Thoracic aorta (tissue), 2 donors: ENCODE measurements around the gene HOTAIR. TPM values are rescaled to one million over a fixed set of nuclear protein-coding genes. Genes with fewer than 3 reads are reported as not detected.
A peak's percentile ranks its signal among the peaks of the same experiment; 100 is the strongest.

Experiments used
- ATAC-seq: fragments of 150-250 bp; one replicate; pipeline ENCODE4 v1.8.0; 2017; ENCODE audit warnings: low read depth; ENCODE audit not compliant: insufficient number of reproducible peaks, low FRiP score
- DNase-seq: peaks from one replicate; pipeline ENCODE4 v3.0.0-alpha.2; 2020; ENCODE audit warnings: low spot score
- H3K27ac ChIP-seq, 2 donors: fragments of 200-600 bp; sonication (generic); 1 replicate in 1 of 2; 2 replicates in 1 of 2; pipeline ENCODE4 v1.5.1; 2016; ENCODE audit warnings: mild to moderate bottlenecking in 2 of 2, moderate library complexity in 2 of 2
- H3K27me3 ChIP-seq: fragments of 200-600 bp; sonication (generic); replicated peaks from 2 replicates; pipeline ENCODE4 v1.6.0; 2016; ENCODE audit warnings: mild to moderate bottlenecking; ENCODE audit not compliant: insufficient read depth
- H3K36me3 ChIP-seq: fragments of 200-600 bp; sonication (generic); one replicate; pipeline ENCODE4 v1.5.1; 2016
- H3K4me1 ChIP-seq, 2 donors: fragments of 200-600 bp; sonication (generic); 1 replicate in 1 of 2; 2 replicates in 1 of 2; pipeline versions ENCODE4 v1.5.1 to v1.6.0; 2016; ENCODE audit warnings: low read depth in 2 of 2, mild to moderate bottlenecking in 1 of 2; ENCODE audit not compliant: control insufficient read depth in 1 of 2
- H3K4me3 ChIP-seq: fragments of 200-600 bp; sonication (generic); 2 replicates; pipeline ENCODE4 v1.5.1; 2016; ENCODE audit warnings: mild to moderate bottlenecking
- H3K9me3 ChIP-seq: fragments of 200-600 bp; sonication (generic); 2 replicates; pipeline ENCODE4 v1.5.1; 2016
- CTCF ChIP-seq: fragments of 200-600 bp; sonication (generic); IDR thresholded peaks from one replicate; pipeline ENCODE4 v1.5.1; 2019; ENCODE audit warnings: antibody characterized with exemption
- total RNA-seq, 2 donors: library from RNA; depleted of rRNA; stranded (reverse); fragments of >200 nt; gene quantifications; one replicate each; pipeline versions ENCODE4 v1.1.0 to v1.2.3, GENCODE V29; 2016

Gene HOTAIR
- total RNA-seq, 2 donors from 2014 or later: not detected

DNA sequence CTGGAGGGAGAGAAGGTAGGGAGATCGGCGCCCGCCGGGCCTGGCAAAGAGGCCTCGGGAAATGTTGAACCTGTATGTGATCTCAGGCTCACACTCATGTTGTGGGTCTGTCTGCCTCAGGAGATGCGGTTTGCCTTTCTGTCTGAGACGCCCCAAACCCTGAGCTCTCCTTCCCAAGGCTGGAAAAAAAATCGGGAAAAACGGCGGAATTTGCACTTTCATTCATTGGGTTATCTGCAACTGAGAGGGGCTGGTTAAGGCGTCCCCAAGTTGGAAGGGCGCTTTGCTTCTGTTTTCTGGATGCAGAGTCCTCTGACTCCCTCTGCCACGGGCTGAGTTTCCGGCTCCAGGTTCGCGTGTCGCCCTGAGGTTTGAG lies 20.2 kb upstream of the HOTAIR start:
- no peak overlapping the region for H3K27ac ChIP-seq
- H3K36me3 ChIP-seq: no peaks in the 10 kb centered on the region
- H3K4me1 ChIP-seq: peaks cover 20 to 32% of the 10 kb centered on the region in 2 donors
- ATAC-seq: no peak
- peaks cover 50% of the 10 kb centered on the region for H3K27me3 ChIP-seq
- DNase-seq: no peak
- TF ChIP-seq CTCF: no peak
- peak overlapping the region; percentile 66 for H3K4me3 ChIP-seq
- no peaks in the 10 kb centered on the region for H3K9me3 ChIP-seq

GRCh38 chr12:53994264-53995001 lies 19.7 kb upstream of the HOTAIR start:
- DNase-seq (no peak), ATAC-seq (no peak)
- Histone ChIP-seq H3K27ac (no peak overlapping the region), H3K9me3 (no peaks in the 10 kb centered on the region), H3K4me3 (peak overlapping the region; percentile 66), H3K27me3 (peaks cover 50% of the 10 kb centered on the region), H3K4me1 (peaks cover 15 to 28% of the 10 kb centered on the region in 2 donors), H3K36me3 (no peaks in the 10 kb centered on the region)
- TF ChIP-seq CTCF: no peak

DNA sequence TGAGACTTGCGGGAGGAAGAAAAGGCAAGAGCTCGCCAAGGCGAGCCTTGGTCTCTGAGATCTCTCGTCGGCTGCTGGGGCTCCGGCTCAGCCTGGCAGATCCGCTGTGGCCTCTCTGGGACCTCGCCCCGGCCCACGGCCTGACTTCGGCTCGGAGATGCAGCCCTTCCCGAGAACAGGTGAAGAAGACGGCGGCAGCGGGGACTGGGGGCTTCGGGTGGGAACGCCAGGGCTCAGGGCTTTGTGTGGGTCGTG lies 19.2 kb upstream of the HOTAIR start:
- peaks cover 55% of the 10 kb centered on the region for H3K27me3 ChIP-seq

GRCh38 chr12:53993162-53994008 lies 18.6 kb upstream of the HOTAIR start:
- Histone ChIP-seq H3K4me1 (peaks cover 15 to 33% of the 10 kb centered on the region in 2 donors), H3K27me3 (peaks cover 60% of the 10 kb centered on the region), H3K36me3 (no peaks in the 10 kb centered on the region), H3K9me3 (no peaks in the 10 kb centered on the region), H3K4me3 (no peak overlapping the region), H3K27ac (no peak overlapping the region)
- DNase-seq (no peak), ATAC-seq (no peak)
- TF ChIP-seq CTCF: no peak

More for the DNA sequence above, 19.2 kb upstream of the HOTAIR start:
- Histone ChIP-seq H3K9me3 (no peaks in the 10 kb centered on the region), H3K4me1 (peaks cover 15 to 33% of the 10 kb centered on the region in 2 donors), H3K27ac (no peak overlapping the region), H3K36me3 (no peaks in the 10 kb centered on the region), H3K4me3 (no peak overlapping the region)
- no peak for DNase-seq
- ATAC-seq: no peak
- no peak for TF ChIP-seq CTCF

DNA sequence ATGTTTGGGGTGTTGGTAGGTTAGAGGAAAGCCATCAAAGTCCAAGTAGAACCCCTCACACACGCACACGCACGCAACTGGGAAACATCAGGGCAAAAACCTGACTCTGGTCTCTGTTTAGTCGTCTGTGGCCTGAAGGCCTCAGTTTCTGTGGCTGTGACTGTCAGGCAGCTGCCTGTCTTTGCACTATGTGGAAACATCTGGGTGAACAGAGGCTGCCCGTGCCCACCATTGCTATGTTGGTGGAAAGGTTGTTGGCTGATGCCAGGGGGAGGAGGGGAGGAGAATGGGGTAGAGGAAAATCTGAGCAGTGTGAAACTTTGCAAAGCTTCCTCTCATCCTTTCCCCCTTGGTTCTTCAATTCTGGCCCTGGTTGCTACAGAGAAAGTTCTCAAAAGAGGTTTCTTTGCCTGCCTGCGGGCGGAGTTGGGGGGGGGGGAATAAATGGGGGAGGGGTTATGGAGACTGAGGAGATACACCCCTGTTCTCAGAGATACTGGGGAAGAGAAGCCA lies 17.7 kb upstream of the HOTAIR start:
- no peak for DNase-seq
- no peak overlapping the region for H3K4me3 ChIP-seq
- H3K27me3 ChIP-seq: peaks cover 70% of the 10 kb centered on the region
- H3K4me1 ChIP-seq: peaks cover 15 to 33% of the 10 kb centered on the region in 2 donors
- no peak overlapping the region for H3K27ac ChIP-seq
- no peak for ATAC-seq
- H3K36me3 ChIP-seq: no peaks in the 10 kb centered on the region
- TF ChIP-seq CTCF: no peak
- no peaks in the 10 kb centered on the region for H3K9me3 ChIP-seq
